ENCODE data around the gene SEMA3E.
"Not testable (repeated sequence)": the region's sequence is repeated elsewhere in the genome, so short reads cannot be mapped to it uniquely, and the experiment has no call there.

SEMA3E gene

DNA sequence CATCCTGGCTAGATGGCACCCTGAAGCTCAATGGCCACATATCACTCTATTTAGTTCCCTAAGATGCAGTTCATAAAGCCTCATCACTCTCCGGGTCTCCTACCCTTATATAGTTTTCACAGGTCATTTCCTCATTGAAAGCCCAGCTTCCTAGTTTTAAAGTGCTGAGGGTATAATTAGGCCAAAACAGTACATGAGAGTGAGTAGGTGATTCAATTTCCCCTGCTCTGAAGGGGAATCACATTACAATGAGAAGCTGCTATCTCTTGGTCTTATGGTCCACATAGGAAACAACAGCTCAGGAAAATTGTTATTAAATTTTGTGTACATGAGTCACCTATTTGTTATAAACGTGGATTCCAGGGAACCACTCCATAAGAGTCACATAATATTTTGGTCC, 162.0 kb downstream of the SEMA3E start:
- DNase-seq (ENCODE audit: low read depth in 2 of 2) = no peak

DNA sequence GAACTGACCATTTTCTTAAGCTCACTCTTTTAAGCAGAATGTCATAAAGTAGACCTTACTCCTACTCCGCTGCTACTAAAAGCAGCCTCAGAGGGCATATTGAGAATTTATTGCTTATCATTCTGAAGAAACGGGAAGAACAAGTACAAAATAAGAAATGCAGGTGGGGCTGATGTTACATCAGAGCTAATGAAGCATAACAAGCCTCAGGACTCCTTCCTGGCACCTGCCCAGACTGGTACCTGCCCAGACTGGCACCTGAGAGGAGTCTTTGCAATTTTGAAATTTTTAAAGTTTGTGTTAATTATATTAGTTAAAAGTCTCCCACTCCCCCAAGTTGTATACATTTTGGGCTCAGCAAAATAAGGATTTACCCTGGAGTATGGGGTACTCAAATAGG, 162.4 kb downstream of the SEMA3E start:
- DNase-seq (ENCODE audit: low read depth in 2 of 2) = no peak

DNA sequence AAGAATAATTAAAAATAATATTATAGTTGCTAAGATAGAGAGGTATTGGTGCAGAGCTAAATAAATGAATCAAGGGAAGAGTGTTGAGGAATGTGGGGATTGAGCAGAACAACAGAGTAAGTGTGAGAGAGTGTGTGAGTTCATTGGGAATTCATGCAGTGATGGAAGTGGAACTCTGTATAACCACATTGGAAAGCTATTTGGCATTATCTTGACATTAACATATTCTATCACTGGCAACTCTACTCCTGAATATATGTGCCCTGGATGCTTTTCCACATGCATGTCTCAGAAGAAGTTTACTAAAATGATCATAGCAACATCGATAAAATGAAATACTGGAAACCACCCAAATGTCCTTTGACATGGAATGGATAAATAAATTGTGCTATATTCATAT, 164.1 kb downstream of the SEMA3E start:
- DNase-seq (ENCODE audit: low read depth in 2 of 2) = no peak

DNA sequence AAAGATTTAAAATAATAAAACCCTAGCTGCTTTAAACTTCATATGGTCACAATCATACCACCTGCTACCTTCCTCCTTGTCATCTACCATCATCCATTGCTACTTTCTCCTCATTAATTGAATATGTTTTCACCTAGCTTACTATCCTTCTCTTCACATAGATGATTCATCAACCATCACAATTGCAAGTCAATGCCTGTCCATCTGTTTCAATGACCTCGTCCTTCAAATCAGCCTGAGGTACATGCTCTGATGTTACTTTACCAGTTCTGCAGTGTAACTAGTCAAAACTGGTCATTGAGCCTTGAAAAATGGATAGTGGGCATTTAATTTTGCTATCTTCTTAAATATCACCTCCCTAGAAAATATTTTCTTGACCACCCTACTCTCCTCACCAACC, 164.7 kb downstream of the SEMA3E start:
- no peak for DNase-seq (ENCODE audit: low read depth in 2 of 2)

DNA sequence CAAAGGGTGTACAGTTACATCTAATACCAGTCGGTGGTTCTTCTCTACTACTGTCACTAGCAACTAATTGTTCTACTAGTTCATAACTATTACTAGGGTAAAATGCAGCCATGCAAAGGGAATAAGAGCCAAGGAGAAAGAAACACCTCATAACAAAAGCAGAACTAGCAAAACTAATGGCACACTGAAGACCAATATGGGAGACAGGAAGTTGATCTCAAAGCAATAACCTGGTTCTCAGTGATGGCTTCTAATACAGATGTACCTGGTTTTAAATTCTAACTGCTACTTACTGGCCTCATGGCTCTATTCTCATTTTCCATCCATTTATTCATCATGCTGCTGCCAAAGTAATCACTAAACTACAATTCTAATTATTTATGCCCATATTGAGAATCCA, 170.3 kb downstream of the SEMA3E start:
- no peak for DNase-seq (ENCODE audit: low read depth in 2 of 2)

DNA sequence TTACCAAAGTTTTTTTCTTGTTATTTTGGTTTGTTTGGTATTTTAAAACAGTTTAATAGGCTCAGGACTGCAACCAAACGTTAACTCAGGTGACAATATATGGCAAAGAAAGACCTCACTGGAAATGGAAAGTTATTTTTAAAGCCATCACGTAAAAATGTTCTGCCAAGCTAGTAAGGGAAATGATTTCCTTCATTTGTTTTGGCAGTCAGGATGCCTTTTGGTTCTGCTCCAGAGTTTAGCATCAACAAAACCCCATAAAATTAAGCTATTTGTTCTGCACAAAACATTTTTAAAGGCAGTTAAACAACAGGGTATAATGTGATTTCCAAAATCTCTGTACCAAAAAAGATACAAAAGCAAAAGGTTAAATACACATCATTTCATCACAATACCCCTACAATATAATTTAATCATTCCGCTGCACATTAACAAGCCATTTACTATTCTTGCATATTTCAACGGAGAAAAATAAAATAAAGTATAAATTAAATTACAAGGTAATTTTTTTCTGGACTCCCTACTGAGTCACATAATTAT, 172.4 kb downstream of the SEMA3E start:
- DNase-seq (ENCODE audit: low read depth in 2 of 2) = no peak

DNA sequence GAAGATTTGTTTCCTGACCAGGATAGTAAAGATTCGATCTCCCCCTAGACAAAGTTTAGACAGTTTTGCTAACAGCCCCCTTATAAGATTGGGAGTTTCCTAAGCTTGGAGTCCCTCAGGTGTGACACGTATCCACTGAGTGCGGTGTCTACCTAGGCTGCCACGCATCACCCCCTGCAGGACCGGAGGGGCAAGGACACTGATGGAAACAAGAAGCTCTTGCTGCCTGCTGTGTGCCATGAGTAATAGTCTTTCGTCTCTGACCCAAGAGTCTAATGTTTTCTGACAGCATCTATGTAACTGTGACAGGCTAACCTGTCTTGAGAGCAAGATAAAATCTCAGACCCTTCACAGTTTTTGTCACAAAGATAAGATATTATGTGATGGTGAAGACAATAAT, 173.5 kb downstream of the SEMA3E start:
- no peak for DNase-seq (ENCODE audit: low read depth in 2 of 2)

DNA sequence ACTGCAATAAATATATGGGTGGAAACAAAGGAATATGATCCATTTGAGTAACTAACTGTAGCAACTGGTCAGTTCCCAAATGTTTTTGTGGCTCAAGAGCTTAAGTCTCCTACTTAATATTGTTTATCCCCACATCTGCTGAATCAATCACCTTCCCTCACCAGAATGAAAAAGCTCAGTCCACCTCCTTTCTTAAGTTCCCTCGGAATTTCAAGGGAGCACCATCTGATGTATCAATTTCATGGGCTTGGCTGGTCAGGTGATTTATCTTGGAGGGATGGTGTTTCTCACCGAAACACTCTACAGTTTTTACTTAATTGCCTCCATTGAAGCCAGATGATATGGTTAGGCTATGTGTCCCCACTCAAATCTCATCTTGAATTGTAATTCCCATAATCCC, 176.6 kb downstream of the SEMA3E start:
- no peak for DNase-seq (ENCODE audit: low read depth in 2 of 2)

DNA sequence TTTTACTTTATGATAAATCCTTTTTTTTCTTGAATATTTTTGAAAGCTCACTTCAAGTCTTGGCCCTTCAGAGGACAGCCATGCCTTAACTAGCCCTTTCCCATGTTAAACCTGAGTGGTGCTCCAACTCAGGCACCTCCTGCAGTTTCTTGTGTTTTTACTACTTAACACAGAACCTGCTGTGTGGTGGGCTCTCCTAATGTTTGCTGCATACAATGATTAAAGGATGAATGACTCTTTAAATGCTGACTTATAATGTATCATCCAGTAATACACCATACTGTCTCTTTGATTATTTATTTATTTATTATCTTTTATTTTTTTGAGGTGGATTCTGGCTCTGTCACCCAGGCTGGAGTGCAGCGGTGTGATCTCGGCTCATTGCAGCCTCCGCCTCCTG, 179.4 kb downstream of the SEMA3E start:
- DNase-seq (ENCODE audit: low read depth in 2 of 2) = no peak

DNA sequence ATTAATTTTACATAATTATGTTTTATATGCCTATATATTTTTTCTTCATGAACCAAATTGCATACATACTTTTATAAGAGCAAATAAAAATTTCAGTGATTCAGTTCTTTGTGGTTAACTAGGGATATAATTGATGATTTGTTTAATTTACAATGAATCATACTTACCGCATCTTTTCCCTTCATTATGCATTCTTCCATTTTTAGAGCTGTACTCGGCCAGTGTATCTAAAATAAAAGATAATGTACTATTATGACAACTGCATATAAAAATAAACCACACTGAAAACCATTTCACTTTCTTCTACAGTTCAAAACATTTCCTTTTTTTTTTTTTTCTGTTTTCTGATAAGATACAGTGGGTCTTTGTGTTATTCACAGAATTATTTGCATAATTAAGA, 179.9 kb downstream of the SEMA3E start:
- DNase-seq (ENCODE audit: low read depth in 2 of 2) = no peak

DNA sequence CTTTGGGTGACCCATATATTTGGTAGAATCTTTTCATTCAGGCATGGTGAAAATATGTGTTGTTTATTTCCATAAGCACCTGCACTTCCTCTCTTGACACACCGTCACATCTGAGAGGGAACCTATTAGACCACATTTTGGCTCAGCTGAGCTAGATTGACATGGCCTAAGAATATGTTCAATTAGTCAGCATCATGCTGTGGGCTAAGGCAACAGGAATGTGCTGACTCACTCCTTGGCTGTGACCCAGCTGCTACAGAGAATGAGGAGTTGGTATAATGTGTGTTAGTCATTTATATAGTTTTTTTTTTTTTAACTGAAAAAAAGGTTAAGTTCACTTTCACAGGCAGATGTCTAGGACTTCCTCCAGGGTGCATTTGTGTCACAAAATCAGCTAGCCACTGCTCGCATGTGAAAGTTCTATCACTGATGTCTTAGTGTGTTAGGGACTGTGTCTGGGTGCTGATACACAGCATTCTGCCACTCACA, 180.6 kb downstream of the SEMA3E start:
- DNase-seq (ENCODE audit: low read depth in 2 of 2) = no peak

DNA sequence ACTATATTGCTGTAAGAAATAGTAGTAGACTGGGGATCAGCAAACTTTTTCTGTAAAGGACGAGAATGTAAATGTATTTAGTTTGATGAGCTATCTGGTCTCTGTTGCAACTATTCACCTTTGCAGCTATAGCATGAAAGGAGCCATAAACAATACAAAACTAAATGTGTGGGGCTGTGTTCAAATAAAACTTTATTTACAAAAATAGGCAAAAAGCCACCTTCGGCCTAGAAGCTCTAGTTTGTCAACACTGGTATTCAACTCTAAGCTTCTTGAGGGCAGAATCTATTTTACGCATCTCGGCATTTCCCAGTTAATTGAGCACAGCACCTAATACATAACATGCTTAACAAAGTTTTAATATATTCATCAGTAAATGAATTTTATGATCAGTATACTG, 181.4 kb downstream of the SEMA3E start:
- DNase-seq (ENCODE audit: low read depth in 2 of 2) = no peak

DNA sequence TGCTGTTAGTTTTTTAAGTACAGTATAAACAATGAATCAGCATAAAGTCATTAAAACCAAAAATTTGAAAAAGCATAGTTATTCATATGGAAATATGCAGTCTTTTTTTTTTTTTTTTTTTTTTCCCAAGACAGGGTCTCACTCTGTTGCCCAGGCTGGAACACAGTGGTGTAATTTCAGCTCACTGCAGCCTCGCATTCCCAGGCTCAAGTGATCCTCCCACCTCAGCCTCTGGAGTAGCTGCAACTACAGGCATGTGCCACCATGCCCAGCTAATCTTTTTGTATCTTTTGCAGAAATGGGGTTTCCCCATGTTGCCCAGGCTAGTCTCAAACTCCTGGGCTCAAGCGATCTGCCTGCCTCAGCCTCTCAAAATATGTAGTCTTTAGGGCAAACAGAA, 182.0 kb downstream of the SEMA3E start:
- no peak for DNase-seq (ENCODE audit: low read depth in 2 of 2)

DNA sequence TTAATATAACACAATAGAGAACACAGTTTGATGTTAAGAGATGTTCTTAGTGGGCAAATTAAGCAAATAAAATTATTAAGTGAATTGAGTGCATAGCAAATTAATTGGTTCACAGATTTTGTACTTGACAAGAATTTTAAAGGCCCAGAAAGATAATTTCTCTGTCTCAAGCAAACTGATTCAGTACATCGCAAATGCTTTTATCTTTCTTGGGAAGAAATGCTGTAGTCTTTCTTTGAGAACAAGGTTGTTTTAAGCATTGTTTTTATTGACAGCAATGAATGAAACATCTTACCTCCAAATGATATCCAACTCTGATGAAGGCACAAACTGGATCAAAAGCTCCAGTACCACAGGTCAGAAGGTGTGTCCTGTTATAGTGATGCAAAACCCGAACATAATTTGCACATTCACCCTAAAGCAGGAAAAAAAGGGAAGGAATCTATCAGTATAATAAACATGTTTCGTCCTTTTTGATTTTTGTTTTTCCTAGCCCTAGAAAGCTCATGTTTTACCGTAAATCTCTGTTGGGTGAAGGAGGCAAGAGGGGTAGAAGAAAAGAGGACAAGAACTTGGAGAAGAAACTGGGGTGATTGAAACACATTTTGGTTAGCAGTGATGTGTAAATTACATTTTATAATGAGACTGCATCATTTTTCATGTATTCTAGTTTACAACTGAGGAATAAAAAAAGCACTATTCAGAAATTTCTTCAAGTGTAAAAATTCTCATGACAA, 182.6 kb downstream of the SEMA3E start:
- no peak for DNase-seq (ENCODE audit: low read depth in 2 of 2)

DNA sequence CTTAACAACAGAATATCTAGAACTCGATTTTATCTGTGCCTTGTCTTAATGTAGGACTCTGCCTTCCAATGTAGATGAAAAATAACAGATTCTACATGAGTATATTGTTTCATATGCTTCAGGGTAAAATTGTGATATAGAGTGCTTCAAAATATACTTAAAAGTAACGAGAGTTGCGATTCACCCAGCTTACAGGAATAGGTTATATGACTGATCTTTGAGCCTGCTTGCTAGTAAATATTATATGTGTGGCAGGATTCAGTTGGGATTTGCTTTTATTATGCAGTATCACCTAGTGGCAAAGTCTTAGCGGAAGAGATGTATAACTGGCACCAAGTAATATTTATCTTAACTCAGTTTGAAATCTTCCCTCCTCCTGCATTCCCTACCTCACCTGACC, 183.3 kb downstream of the SEMA3E start:
- no peak for DNase-seq (ENCODE audit: low read depth in 2 of 2)

DNA sequence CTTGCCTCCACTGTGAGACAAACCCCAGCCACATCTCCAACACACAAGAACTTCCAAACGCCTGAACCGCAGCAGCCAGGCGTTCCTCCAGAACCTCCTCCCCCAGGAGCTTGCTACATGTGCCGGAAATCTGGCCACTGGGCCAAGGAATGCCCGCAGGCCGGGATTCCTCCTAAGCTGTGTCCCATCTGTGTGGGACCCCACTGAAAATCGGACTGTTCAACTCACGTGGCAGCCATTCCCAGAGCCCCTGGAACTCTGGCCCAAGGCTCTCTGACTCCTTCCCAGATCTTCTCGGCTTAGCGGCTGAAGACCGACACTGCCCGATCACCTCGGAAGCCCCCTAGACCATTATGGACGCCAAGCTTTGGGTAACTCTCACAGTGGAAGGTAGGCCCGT, 187.1 kb downstream of the SEMA3E start:
- not testable (repeated sequence) for DNase-seq (ENCODE audit: low read depth in 2 of 2)

DNA sequence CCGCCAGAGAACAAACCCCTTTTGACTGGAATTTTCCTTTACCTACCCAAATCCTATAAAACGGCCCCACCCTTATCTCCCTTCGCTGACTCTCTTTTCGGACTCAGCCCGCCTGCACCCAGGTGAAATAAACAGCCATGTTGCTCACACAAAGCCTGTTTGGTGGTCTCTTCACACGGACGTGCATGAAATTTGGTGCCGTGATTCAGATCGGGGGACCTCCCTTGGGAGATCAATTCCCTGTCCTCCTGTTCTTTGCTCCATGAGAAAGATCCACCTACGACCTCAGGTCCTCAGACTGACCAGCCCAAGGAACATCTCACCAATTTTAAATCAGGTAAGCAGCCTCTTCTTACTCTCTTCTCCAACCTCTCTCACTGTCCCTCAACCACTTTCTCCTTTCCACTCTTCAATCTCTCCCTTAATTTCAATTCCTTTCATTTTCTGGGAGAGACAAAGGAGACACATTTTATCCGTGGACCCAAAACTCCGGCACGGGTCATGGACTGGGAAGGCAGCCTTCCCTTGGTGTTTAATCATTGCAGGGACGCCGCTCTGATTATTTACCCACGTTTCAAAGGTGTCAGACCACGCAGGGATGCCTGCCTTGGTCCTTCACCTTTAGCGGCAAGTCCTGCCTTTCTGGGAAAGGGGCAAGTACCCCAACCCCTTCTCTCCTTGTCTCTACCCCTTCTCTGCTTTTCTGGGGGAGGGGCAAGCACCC, 188.8 kb downstream of the SEMA3E start:
- not testable (repeated sequence) for DNase-seq (ENCODE audit: low read depth in 2 of 2)

DNA sequence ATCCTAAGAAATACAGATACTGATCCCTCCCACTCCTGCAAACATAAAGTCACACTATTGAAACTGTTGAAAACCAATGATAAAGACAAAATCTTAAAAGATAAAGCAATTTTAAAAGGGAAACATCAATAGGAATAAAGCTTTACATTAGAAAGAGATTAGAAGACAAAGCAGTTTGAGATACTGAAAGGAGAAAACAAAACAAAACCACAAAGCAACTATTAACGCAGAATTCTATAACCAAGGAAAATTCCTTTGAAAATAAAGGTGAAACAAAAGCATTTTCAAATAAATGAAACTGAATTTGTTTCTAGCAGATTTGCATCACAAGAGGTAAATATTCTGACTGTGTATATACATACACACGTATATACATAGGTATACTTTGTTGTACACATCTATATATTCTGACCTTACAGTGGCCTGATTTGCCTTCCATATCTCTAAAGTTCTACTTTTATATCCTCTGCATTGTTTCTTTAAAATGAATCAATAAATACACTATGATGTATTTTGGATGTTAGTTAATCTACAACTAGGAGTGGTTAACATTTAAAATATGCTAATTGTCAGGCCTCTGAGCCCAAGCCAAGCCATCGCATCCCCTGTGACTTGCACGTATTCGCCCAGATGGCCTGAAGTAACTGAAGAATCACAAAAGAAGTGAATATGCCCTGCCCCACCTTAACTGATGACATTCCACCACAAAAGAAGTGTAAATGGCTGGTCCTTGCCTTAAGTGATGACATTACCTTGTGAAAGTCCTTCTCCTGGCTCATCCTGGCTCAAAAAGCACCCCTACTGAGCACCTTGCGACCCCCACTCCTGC, 189.6 kb downstream of the SEMA3E start:
- DNase-seq (ENCODE audit: low read depth in 2 of 2) = not testable (repeated sequence)

DNA sequence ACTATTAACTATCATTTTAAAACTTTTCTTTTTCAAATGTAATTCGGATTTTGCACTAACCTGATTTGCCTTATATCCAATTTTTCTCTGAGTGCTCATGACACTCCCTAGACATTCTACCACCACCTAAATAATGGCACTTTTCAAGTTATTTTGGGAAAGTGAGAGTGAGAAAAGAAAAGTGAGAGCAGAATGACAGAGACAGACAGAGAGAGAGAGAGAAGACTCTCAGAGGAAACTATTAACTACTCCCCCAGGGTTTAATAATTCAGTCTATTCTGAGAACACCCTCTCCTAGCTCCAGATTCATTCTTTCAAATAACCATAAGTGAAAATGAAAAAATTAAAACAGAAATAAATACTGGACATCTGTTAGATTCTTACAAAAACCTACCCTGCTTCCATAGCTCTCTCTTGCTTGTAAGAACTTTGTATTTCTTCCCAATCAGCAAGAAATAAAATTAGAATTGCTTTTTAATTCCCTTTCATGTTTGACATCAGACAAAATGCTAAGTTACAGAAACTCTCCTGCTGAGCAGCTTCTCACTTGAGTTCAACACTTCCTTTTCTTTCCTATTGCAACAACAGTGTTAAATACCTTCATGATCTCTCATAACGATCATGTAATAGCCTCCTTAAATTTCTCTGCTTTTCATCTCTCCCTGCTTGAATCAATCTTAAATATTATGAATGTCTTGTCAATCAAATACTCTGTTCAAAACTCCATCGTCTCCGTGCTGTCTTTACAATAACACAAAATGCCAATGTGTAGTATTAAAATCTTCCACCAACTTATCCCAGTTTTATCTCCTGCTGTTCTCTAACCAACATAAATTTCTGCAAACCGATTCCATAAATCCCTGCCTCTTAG, 191.7 kb downstream of the SEMA3E start:
- DNase-seq (ENCODE audit: low read depth in 2 of 2) = no peak

DNA sequence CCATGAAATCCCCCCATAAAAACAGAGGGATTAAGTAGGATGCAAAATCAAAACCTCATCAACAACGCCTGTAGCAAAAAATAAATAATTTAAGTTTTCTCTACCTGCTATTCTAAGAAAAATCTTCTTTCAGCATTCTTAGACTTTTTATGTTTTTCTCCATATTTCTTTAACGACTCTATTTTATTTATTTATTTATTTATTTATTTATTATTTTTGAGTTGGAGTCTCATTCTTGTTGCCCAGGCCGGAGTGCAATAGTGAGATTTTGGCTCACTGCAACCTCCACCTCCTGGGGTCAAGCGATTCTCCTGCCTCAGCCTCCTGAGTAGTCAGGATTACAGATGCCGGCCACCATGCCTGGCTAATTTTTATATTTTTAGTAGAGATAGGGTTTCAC, 192.5 kb downstream of the SEMA3E start:
- no peak for DNase-seq (ENCODE audit: low read depth in 2 of 2)

DNA sequence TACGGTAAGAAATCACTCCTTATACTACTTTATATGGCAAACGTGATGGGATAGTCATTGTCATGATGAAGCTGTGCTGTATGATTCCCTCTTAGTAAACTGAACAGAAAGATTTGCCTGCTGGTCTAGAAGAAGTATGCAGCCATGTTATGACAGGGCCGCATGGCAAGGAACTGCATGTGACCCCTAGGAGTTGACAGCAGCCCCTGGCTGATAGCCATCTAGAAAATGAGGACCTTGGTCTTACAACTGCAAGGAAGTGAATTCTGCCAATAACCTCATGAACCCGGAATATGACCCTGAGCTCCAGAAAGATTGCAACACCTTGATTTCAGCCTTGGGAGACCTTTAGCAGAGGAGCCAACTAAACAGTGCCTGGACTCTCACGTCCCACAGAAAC, 193.3 kb downstream of the SEMA3E start:
- DNase-seq (ENCODE audit: low read depth in 2 of 2) = no peak

Measured in stimulated activated CD8-positive, alpha-beta memory T cell treated with anti-CD3 and anti-CD28 coated beads, Interleukin-2, amount 100 ng/mL, for 48 hours (primary cell).